HG03432 (cell line): ENCODE measurements around the gene TMEM212.
A peak's percentile ranks its signal among the peaks of the same experiment; 100 is the strongest.

Experiments
- ATAC-seq: cut with Tn5 transposase; IDR thresholded peaks from one replicate; pipeline ENCODE4 v1.9.1; 2021; ENCODE audit warnings: mild to moderate bottlenecking, moderate library complexity; ENCODE audit not compliant: unreplicated experiment

The TMEM212 gene

GRCh38 chr3:171842864-171843518 lies at the start of gene TMEM212:
TMEM212 (plus strand) TSS chr3:171843349; CDS start chr3:171843384, 35 bp downstream.
- no peak for ATAC-seq

GRCh38 chr3:171796625-171797264 lies 46.4 kb upstream of the TMEM212 start:
- ATAC-seq, result no peak

GRCh38 chr3:171797265-171797679 lies 45.9 kb upstream of the TMEM212 start:
- peak; percentile 80 for ATAC-seq

DNA sequence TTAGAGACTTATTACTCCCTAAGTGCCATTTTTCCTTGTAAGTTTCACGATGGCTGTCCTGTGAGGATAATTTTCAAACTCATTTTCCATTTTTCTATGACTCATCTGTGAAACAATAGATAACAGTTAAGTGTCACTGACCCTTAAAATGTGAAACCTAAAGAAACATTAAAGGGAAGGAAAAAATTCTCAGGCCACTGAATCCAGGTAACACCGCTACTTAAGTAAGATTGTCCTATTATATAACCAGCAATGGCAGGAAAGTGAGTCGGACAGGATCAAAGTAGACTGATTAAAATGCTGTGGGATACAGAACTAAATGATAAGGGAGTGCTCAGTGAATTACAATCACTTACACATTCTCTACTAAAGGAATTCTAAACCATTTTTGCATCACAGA lies 45.3 kb upstream of the TMEM212 start:
- peak; percentile 16 for ATAC-seq

- ATAC-seq, result no peak
Measured at GRCh38 chr3:171799501-171799900, 43.6 kb upstream of the TMEM212 start.

GRCh38 chr3:171801738-171802589 lies 41.2 kb upstream of the TMEM212 start:
- ATAC-seq, result peak; percentile 36

DNA sequence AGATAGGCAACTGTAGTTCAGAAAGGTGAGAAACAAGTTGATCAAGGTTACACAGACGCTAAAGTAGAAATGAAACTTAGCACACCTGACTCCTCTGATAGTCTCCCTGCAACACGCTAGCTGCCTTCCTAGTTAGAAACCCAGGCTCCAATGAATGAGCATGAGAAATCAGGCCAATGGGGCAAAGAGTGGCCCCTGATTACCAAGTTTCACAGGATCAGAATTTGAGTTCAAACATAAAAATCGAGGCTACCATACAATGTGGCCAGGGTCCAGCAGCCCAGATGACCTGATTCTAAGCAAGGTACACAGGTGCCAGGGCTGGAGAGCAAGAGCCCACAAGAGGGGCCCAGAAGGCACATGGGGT lies 40.6 kb upstream of the TMEM212 start:
- peak; percentile 54 for ATAC-seq

DNA sequence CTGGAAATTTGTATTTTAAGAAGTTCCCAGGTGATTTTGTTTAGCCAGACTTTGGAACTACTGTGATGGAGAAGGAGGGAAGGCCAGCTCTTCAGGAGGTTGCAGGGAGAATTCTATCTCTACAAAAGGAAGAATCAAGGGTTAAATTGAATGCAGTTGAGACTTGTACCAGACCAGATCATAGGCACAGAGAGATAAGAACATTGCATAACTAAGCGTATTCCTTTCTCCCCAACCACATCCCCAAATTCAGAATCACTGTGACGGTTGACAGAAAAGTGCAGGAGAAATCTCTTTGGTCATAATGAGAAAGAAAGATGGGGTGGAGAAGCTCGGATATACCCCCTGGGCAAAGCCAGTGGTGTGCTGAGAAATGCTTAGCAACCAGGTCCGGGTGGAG lies 40.1 kb upstream of the TMEM212 start:
- no peak for ATAC-seq

- ATAC-seq, result no peak
Measured at GRCh38 chr3:171804618-171805389, 38.3 kb upstream of the TMEM212 start.

- ATAC-seq, result no peak
Measured at GRCh38 chr3:171805687-171806086, 37.5 kb upstream of the TMEM212 start.

DNA sequence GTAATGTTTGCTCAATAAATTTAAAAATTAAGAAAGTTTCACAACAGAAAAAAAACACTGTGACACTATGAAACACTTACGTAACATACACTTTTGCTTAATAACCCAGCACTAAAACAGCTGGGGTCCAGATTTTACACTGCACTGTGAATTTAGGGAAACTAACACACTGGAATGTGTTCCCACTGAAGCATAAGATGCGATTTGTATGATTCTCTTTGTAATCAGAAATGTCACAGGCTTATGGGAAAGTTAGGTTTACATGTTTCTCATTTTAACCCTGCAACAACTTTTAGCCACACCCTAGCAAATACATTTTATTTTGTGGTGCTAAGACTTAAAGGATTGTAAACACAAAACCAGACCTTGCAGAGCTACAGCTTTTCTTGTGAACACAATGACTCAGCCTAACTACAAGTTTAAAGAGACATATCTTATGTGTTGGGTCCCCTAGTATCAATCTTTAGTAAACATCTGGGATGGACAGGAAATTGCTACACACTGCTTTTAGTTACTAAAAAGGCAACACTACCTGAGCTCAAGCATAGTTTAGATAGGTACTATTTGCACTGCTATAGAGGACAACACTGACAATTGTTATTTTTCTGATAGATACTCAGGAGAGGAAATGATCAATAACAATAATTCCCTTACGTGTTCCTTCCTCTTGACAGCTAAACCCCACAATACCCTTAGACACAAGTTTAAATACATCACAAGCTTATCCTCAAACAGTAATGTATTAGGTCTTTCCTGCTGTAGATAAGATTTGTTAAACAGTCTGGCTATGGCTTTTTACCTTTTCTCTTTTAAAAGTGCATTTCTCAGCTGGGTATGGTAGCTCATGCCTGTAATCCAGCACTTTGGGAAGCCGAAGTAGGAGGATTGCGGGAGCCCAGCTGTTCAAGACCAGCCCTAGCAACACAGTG lies 36.7 kb upstream of the TMEM212 start:
- ATAC-seq, result no peak

DNA sequence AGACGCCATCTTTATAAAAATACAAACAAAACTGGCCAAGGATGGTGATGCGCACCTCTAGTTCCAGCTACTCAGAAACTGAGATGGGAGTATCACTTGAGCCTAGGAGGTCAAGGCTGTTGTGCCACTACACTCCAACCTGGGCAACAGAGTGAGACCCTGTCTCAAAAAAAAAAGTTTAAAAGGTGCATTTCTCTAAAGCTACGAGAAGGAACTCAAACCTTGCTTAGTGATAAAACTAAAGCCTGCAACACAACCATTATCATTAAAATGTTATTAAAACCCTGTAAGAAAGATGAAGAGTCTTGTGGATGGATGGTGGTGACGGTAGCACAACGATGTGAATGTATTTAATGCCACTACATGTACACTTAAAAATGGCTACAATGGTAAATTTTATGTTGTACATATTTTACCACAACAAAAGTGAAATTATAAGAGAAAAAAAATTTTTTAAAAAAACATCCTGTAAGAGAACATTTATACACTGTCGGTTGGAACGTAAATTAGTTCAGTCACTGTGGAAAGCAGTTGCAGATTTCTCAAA lies 35.9 kb upstream of the TMEM212 start:
- no peak for ATAC-seq

GRCh38 chr3:171807806-171808205 lies 35.3 kb upstream of the TMEM212 start:
- ATAC-seq, result no peak

GRCh38 chr3:171809611-171809860 lies 33.6 kb upstream of the TMEM212 start:
- peak; percentile 40 for ATAC-seq

- ATAC-seq, result peak; percentile 58
Measured at GRCh38 chr3:171809861-171810628, 33.1 kb upstream of the TMEM212 start, which contains the start of gene PLD1. PLD1 (minus strand) TSS chr3:171810483; CDS start chr3:171738051, 72,432 bp downstream.

DNA sequence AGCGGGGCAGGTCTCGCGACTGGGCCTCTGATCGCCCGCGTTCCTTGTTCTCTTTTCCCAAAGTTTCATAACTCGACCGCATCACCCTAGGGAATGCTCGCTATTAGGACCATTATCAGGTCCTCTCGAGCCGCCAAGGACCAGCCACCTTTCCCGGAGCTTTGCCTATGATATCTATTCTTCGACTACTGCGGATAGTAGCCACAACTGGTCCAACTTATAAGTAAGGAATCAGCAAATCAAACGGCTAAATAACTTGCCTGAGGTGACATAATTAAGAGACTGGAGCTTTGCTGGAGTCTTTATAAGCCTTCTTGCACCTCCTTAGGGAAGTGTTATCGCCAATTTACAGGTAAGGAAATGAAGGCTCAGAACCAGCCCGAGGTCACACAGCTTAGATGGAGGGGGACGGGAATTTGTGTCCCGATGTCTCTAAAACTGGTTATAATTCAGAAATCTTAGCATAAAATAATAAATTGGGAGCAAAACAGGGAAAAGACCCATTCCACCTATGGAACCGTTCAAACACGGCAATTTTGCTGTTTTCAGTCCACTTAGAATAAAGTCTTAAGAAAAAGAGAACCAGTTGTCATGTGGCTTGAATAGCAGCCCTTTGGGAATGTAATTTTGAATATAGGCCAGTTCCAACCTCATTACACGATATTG lies 32.4 kb upstream of the TMEM212 start:
- no peak for ATAC-seq

DNA sequence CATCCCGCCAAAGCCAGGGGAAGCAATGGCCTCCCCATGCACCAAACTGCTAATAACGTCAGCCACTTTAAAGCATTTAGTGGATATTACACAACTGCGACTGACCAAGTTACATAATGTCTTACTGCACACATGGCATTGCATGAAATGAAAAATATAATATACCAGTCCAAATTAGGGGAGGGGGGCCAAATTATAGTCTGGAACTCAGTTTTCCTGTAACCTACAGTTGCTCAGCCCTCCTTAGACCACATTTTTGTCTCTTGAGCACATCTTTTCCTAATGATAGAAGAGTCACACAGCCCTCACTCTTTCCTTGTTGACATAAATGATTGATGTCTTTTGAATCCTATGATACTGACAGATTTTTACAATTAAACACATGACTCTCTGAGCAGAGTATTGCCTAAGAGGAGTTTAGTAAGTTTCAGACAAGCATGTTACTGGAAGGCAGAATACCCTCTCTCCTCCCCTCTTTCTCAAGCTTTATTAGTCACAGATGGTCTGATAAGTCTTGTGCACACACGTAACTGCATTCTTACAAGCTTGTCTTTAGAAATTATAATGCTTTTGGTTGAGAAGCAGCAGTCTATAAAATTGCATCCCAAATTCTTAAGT lies 31.7 kb upstream of the TMEM212 start:
- no peak for ATAC-seq

DNA sequence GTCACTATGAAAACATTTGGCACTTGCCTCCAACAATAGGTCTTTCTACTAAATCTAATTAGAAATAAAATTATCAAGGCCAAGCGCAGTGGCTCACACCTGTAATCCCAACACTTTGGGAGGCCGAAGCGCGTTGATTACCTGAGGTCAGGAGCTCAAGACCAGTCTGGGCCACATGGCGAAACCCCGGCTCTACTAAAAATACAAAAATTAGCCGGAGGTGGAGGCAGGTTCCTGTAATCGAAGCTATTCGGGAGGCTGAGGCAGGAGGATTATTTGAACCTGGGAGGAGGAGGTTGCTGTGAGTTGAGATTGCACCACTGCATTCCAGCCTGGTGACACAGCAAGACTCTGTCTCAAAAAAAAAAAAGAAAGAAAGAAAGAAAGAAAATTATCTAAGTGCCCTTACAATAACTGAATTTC lies 31.2 kb upstream of the TMEM212 start:
- ATAC-seq, result no peak
